ENCODE results near the gene APRT. TPM values are rescaled to one million over a fixed set of nuclear protein-coding genes. Genes with fewer than 3 reads are reported as not detected.

The APRT gene
- total and polyA plus RNA-seq, 2 of the 8 experiments (the other 6 are each of a cell fraction or from before 2014, with no cell fraction given), result 221 to 267 TPM

GRCh38 chr16:88773812-88774291 is 37.9 kb downstream of the APRT start:
- Histone ChIP-seq H3K23ac (ENCODE audit: insufficient read length) (no peak overlapping the region), H2BK15ac (ENCODE audit: low read length) (no peak overlapping the region), H3K18ac (ENCODE audit: extremely low read depth, low read length) (no peak overlapping the region), H3K79me1 (ENCODE audit: low read depth, low read length) (peaks cover 2% of the 10 kb centered on the region; the same call in 1 of the 2 replicates), H3K27me3 (replicated peaks in 1 of 4; ENCODE audit: control insufficient read depth in 3 of 4, extremely low read depth in 1 of 4, insufficient read depth in 3 of 4, low read length in 3 of 4) (no peaks in the 10 kb centered on the region), H3K9me3 (ENCODE audit: insufficient read depth in 2 of 2, low read depth in 1 of 2, low read length in 1 of 2) (no peaks in the 10 kb centered on the region), H3K23me2 (ENCODE audit: low read depth, low read length) (no peaks in the 10 kb centered on the region; the same call in 1 of the 2 replicates), H3K14ac (ENCODE audit: insufficient read length) (no peak overlapping the region), H3K27ac (ENCODE audit: low read depth, low read length) (no peak overlapping the region), H4K8ac (ENCODE audit: extremely low read depth, insufficient read depth, low read length) (no peak overlapping the region), H3K36me3 (ENCODE audit: control insufficient read depth in 2 of 4, insufficient read depth in 4 of 4, low read length in 3 of 4) (no peaks in the 10 kb centered on the region), H2AK5ac (ENCODE audit: low read depth, low read length) (no peak overlapping the region), H4K91ac (replicated peaks; ENCODE audit: insufficient read length, low read length) (no peak overlapping the region), H3K56ac (replicated peaks; ENCODE audit: insufficient read length, low read depth, low read length) (no peak overlapping the region), H2BK12ac (ENCODE audit: low read depth, low read length) (no peak overlapping the region), H3K4ac (replicated peaks; ENCODE audit: insufficient read length, low read depth, low read length) (no peak overlapping the region), H3K4me1 (replicated peaks in 1 of 4; ENCODE audit: control insufficient read depth in 3 of 4, insufficient read depth in 4 of 4, low read length in 3 of 4) (peaks cover 9 to 46% (median 28%) of the 10 kb centered on the region in 4 experiments), H2BK120ac (replicated peaks; ENCODE audit: low read depth, low read length) (no peak overlapping the region), H2AFZ (ENCODE audit: low read length) (no peak overlapping the region), H3K4me2 (ENCODE audit: insufficient read depth in 1 of 2, low read depth in 2 of 2, low read length in 2 of 2) (no peak overlapping the region), H2BK5ac (ENCODE audit: low read depth, low read length) (no peak overlapping the region), H4K20me1 (replicated peaks in 1 of 2; ENCODE audit: control insufficient read depth in 1 of 2, insufficient read depth in 2 of 2, low read length in 2 of 2) (peaks cover 3% of the 10 kb centered on the region in 2 experiments), H4K5ac (ENCODE audit: insufficient read length, low read depth, low read length) (no peak overlapping the region), H3K9ac (replicated peaks in 1 of 4; ENCODE audit: extremely low read depth in 1 of 4, low read depth in 3 of 4, low read length in 3 of 4) (no peak overlapping the region), H3K4me3 (ENCODE audit: extremely low read depth in 1 of 4, insufficient read depth in 2 of 4, low read depth in 3 of 4, low read length in 4 of 4) (no peak overlapping the region), H3K79me2 (ENCODE audit: control insufficient read depth in 1 of 2, insufficient read depth in 2 of 2, low read length in 2 of 2) (peaks cover 0 to 8% of the 10 kb centered on the region in 2 experiments; a peak in 1 of 4 replicates), H2BK20ac (ENCODE audit: low read length) (no peak overlapping the region)
- no peak for TF ChIP-seq TAF7 (optimal IDR thresholded peaks at IDR 0.05; ENCODE audit: borderline replicate concordance, low read depth, low read length)
- no peak for TF ChIP-seq CBX8 (IDR thresholded peaks at IDR 0.05; ENCODE audit: borderline replicate concordance, low read depth, low read length)
- no peak for TF ChIP-seq FOSL1 (IDR thresholded peaks at IDR 0.05; ENCODE audit: insufficient read depth, low read depth, low read length)
- TF ChIP-seq CREB1 (IDR thresholded peaks at IDR 0.05), result no peak
- no peak for TF ChIP-seq EP300 (IDR thresholded peaks at IDR 0.05; ENCODE audit: borderline replicate concordance in 1 of 2, low read depth in 2 of 2, low read length in 2 of 2)
- TF ChIP-seq GABPA (IDR thresholded peaks at IDR 0.05; ENCODE audit: borderline replicate concordance, insufficient read depth, low read length), result no peak
- no peak for TF ChIP-seq POU5F1 (IDR thresholded peaks at IDR 0.05; ENCODE audit: low read depth, low read length)
- no peak for TF ChIP-seq SUZ12 (IDR thresholded peaks at IDR 0.05; ENCODE audit: low read length)
- TF ChIP-seq RFX5 (IDR thresholded peaks at IDR 0.05; ENCODE audit: borderline replicate concordance, low read depth, low read length), result no peak
- TF ChIP-seq MAFK (IDR thresholded peaks at IDR 0.05; ENCODE audit: low read depth, low read length), result no peak
- no peak for TF ChIP-seq TBP (IDR thresholded peaks at IDR 0.05; ENCODE audit: low read depth, low read length)
- ChIA-PET POLR2A (ENCODE audit: partially characterized antibody) (interaction anchor here (0.8 to 5.3 kb wide), 8 partner anchors 9 to 39 kb away, joined by 3 to 22 read pairs (median 4); no protein-coding TSS in a partner anchor), CTCF (ENCODE audit: partially characterized antibody) (interaction anchor here (0.9 to 2.7 kb wide), 9 partner anchors 10 to 520 kb away, joined by 3 to 16 read pairs (median 8); no protein-coding TSS in a partner anchor)
- FAIRE-seq (no peak), DNase-seq (ENCODE audit: low read depth in 1 of 2, low spot score in 2 of 2) (no peak)
- WGBS, 2 experiments (ENCODE audit: extremely low coverage in 1 of 2, insufficient coverage in 1 of 2, insufficient read length in 1 of 2, insufficient replicate concordance in 2 of 2, low coverage in 1 of 2, low lambda C conversion rate in 2 of 2, missing lambda C conversion rate in 1 of 2), result 74% methylated on average over 12 of the region's 12 CpGs; no CpG with 5 or more reads in 1 of the 2 experiments

All from H1 (cell line).